Esophagus muscularis mucosa (tissue), 4 donors: ENCODE data around the gene PTPRN2.

Source experiments
- EP300 ChIP-seq: sonication (generic); formaldehyde crosslinking; IDR thresholded peaks from one replicate; pipeline ENCODE4 v1.6.1; 2017; ENCODE audit warnings: antibody characterized with exemption
- POLR2A ChIP-seq: fragments of 450-650 bp; IDR thresholded peaks from one replicate; pipeline ENCODE4 v1.6.1; 2017; ENCODE audit warnings: antibody characterized with exemption, moderate library complexity, mild to moderate bottlenecking, low read depth
- POLR2AphosphoS5 ChIP-seq, 2 donors: sonication (generic); formaldehyde crosslinking; IDR thresholded peaks; one replicate each; pipeline ENCODE4 v1.6.1; 2017; ENCODE audit warnings: antibody characterized with exemption in 2 of 2
- TF ChIP-seq, protein P1 (sequence below), 3 experiments: fragments of 200-600 bp in 2 of 3; fragments of 450-650 bp in 1 of 3; sonication (generic) in 2 of 3; IDR thresholded peaks; one replicate each; pipeline ENCODE4 v1.5.1; 2017 to 2019; ENCODE audit warnings: antibody characterized with exemption in 3 of 3, mild to moderate bottlenecking in 2 of 3, moderate library complexity in 1 of 3

DNA sequence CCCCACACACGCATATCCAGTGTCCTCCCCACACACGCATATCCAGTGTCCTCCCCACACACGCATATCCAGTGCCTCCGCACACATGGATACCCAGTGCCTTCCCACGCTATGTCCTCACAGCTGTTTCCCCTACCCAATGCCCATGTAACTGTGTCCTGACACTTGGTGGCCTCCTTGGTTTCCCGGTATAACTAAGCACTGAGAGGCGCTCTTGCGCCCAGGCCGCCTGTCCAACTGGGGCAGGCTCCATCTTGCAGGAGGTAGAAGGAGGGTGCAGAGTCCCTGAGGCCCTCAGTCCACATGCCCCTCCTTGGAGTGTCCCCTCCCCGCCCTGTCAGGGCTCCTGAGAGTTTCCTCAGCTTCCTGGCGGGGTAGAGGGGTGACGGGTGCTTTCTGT lies 715.2 kb downstream of the PTPRN2 start:
- TF ChIP-seq, protein P1, sequence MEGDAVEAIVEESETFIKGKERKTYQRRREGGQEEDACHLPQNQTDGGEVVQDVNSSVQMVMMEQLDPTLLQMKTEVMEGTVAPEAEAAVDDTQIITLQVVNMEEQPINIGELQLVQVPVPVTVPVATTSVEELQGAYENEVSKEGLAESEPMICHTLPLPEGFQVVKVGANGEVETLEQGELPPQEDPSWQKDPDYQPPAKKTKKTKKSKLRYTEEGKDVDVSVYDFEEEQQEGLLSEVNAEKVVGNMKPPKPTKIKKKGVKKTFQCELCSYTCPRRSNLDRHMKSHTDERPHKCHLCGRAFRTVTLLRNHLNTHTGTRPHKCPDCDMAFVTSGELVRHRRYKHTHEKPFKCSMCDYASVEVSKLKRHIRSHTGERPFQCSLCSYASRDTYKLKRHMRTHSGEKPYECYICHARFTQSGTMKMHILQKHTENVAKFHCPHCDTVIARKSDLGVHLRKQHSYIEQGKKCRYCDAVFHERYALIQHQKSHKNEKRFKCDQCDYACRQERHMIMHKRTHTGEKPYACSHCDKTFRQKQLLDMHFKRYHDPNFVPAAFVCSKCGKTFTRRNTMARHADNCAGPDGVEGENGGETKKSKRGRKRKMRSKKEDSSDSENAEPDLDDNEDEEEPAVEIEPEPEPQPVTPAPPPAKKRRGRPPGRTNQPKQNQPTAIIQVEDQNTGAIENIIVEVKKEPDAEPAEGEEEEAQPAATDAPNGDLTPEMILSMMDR (IDR thresholded peaks at IDR 0.05): no peak
- no peak for TF ChIP-seq POLR2AphosphoS5 (IDR thresholded peaks at IDR 0.05)
- TF ChIP-seq POLR2A: no peak
- no peak for TF ChIP-seq EP300
